Ishikawa (cell line): ENCODE results near the gene GRHL3.

ENCODE experiments used
- CEBPB ChIP-seq: IDR thresholded peaks from 2 replicates; pipeline ENCODE4 v1.6.1; 2012
- CREB1 ChIP-seq: IDR thresholded peaks from 2 replicates; pipeline ENCODE4 v1.6.1; 2012; ENCODE audit warnings: low read depth
- EGR1 ChIP-seq: IDR thresholded peaks from 2 replicates; pipeline ENCODE4 v1.6.1; 2012
- EP300 ChIP-seq: IDR thresholded peaks from 2 replicates; pipeline ENCODE4 v1.6.1; 2012; ENCODE audit warnings: borderline replicate concordance
- FOXM1 ChIP-seq: IDR thresholded peaks from 2 replicates; pipeline ENCODE4 v1.6.1; 2012; ENCODE audit warnings: low read depth, borderline replicate concordance
- MAX ChIP-seq: IDR thresholded peaks from 2 replicates; pipeline ENCODE4 v1.6.1; 2012
- NFIC ChIP-seq: IDR thresholded peaks from 2 replicates; pipeline ENCODE4 v1.6.1; 2012
- RAD21 ChIP-seq: IDR thresholded peaks from 2 replicates; pipeline ENCODE4 v1.6.1; 2012; ENCODE audit warnings: low read depth
- TAF1 ChIP-seq: IDR thresholded peaks from 2 replicates; pipeline ENCODE4 v1.6.1; 2012; ENCODE audit warnings: low read depth, mild to moderate bottlenecking
- TCF12 ChIP-seq: IDR thresholded peaks from 2 replicates; pipeline ENCODE4 v1.6.1; 2012; ENCODE audit warnings: low read depth
- TEAD4 ChIP-seq: IDR thresholded peaks from 2 replicates; pipeline ENCODE4 v1.6.1; 2012
- USF1 ChIP-seq: IDR thresholded peaks from 2 replicates; pipeline ENCODE4 v1.6.1; 2012
- YY1 ChIP-seq: IDR thresholded peaks from 2 replicates; pipeline ENCODE4 v1.6.1; 2012; ENCODE audit warnings: low read depth
- ZBTB7A ChIP-seq: IDR thresholded peaks from 2 replicates; pipeline ENCODE4 v1.6.1; 2012; ENCODE audit warnings: low read depth
- TF ChIP-seq, protein P1 (sequence below): IDR thresholded peaks from 2 replicates; pipeline ENCODE4 v1.6.1; 2012; ENCODE audit warnings: low read depth, mild to moderate bottlenecking

Gene GRHL3

GRCh38 chr1:24319312-24319863 is at the start of gene GRHL3:
Gene GRHL3, plus strand, starts transcription at chr1:24319357. Its CDS starts 195 bp downstream, at chr1:24319552.
- TF ChIP-seq CREB1 (no peak), NFIC (no peak), FOXM1 (no peak), MAX (peak; percentile 31), USF1 (no peak), TCF12 (0 out of 2 replicates have a peak, but pooled peaks have one; percentile 34)

GRCh38 chr1:24275104-24275410 is 44.1 kb upstream of the GRHL3 start:
- TF ChIP-seq RAD21 (no peak), NFIC (no peak)

- TF ChIP-seq EGR1 = no peak
- TF ChIP-seq, protein P1, sequence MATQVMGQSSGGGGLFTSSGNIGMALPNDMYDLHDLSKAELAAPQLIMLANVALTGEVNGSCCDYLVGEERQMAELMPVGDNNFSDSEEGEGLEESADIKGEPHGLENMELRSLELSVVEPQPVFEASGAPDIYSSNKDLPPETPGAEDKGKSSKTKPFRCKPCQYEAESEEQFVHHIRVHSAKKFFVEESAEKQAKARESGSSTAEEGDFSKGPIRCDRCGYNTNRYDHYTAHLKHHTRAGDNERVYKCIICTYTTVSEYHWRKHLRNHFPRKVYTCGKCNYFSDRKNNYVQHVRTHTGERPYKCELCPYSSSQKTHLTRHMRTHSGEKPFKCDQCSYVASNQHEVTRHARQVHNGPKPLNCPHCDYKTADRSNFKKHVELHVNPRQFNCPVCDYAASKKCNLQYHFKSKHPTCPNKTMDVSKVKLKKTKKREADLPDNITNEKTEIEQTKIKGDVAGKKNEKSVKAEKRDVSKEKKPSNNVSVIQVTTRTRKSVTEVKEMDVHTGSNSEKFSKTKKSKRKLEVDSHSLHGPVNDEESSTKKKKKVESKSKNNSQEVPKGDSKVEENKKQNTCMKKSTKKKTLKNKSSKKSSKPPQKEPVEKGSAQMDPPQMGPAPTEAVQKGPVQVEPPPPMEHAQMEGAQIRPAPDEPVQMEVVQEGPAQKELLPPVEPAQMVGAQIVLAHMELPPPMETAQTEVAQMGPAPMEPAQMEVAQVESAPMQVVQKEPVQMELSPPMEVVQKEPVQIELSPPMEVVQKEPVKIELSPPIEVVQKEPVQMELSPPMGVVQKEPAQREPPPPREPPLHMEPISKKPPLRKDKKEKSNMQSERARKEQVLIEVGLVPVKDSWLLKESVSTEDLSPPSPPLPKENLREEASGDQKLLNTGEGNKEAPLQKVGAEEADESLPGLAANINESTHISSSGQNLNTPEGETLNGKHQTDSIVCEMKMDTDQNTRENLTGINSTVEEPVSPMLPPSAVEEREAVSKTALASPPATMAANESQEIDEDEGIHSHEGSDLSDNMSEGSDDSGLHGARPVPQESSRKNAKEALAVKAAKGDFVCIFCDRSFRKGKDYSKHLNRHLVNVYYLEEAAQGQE = no peak
- TF ChIP-seq ZBTB7A = no peak
- no peak for TF ChIP-seq CEBPB
- no peak for TF ChIP-seq MAX
- no peak for TF ChIP-seq USF1
- TF ChIP-seq EP300 = no peak
- no peak for TF ChIP-seq YY1
- TF ChIP-seq TEAD4 = no peak
- no peak for TF ChIP-seq TAF1
- TF ChIP-seq FOXM1 = no peak
- TF ChIP-seq TCF12 = no peak
- TF ChIP-seq RAD21 = no peak
- TF ChIP-seq CREB1 = no peak
- no peak for TF ChIP-seq NFIC
Observed at GRCh38 chr1:24275510-24275909, 43.6 kb upstream of the GRHL3 start.

- TF ChIP-seq YY1 (no peak), USF1 (no peak), MAX (no peak), TAF1 (no peak), EP300 (no peak), CREB1 (no peak), CEBPB (no peak), RAD21 (no peak), NFIC (no peak), TEAD4 (no peak), EGR1 (no peak), TCF12 (no peak), FOXM1 (no peak), ZBTB7A (no peak)
- TF ChIP-seq, protein P1 = no peak
Observed at GRCh38 chr1:24276791-24277190, 42.4 kb upstream of the GRHL3 start.

- TF ChIP-seq YY1 (no peak), CEBPB (no peak)
Observed at GRCh38 chr1:24277420-24278169, 41.6 kb upstream of the GRHL3 start.

GRCh38 chr1:24278726-24279125 is 40.4 kb upstream of the GRHL3 start:
- TF ChIP-seq TCF12 = no peak
- TF ChIP-seq NFIC = no peak
- TF ChIP-seq ZBTB7A = no peak
- no peak for TF ChIP-seq CREB1
- TF ChIP-seq, protein P1 = no peak
- no peak for TF ChIP-seq RAD21
- TF ChIP-seq YY1 = no peak
- TF ChIP-seq FOXM1 = no peak
- no peak for TF ChIP-seq EGR1
- no peak for TF ChIP-seq EP300
- no peak for TF ChIP-seq TAF1
- no peak for TF ChIP-seq TEAD4
- no peak for TF ChIP-seq MAX
- TF ChIP-seq USF1 = no peak
- TF ChIP-seq CEBPB = no peak
